Keratinocyte (primary cell): ENCODE data around the gene CENPQ. TPM values are rescaled to one million over a fixed set of nuclear protein-coding genes. Genes with fewer than 3 reads are reported as not detected.

Source experiments
- DNase-seq: peaks from one replicate; pipeline ENCODE4 v3.0.0-alpha.2; 2011; ENCODE audit warnings: low read depth, missing footprints, low spot score
- FAIRE-seq: peaks from 2 replicates; lab custom pipeline; 2011; peaks lifted over from hg19 to GRCh38; lab: Jason Lieb, UNC
- H2AFZ ChIP-seq: 2 replicates; pipeline ENCODE4 v1.6.0; 2012; ENCODE audit warnings: low read length, control low read depth, inconsistent platforms; ENCODE audit not compliant: control insufficient read depth
- H3K27ac ChIP-seq: 2 replicates; pipeline ENCODE4 v1.5.1; 2011; ENCODE audit warnings: low read length; ENCODE audit not compliant: control insufficient read depth, insufficient read depth
- H3K27me3 ChIP-seq: 3 replicates; pipeline ENCODE4 v1.6.0; 2011; ENCODE audit warnings: low read length; ENCODE audit not compliant: control insufficient read depth, insufficient read depth; ENCODE audit errors: extremely low read depth
- H3K36me3 ChIP-seq, 2 experiments: 2 replicates in 1 of 2; 3 replicates in 1 of 2; pipeline ENCODE4 v1.5.1; 2011; ENCODE audit warnings: low read length in 2 of 2, mild to moderate bottlenecking in 1 of 2; ENCODE audit not compliant: control insufficient read depth in 2 of 2, insufficient read depth in 2 of 2; ENCODE audit errors: extremely low read depth in 1 of 2
- H3K4me1 ChIP-seq: 3 replicates; pipeline ENCODE4 v1.5.1; 2011; ENCODE audit warnings: low read length; ENCODE audit not compliant: control insufficient read depth, insufficient read depth; ENCODE audit errors: extremely low read depth
- H3K4me2 ChIP-seq: 3 replicates; pipeline ENCODE4 v1.6.0; 2011; ENCODE audit warnings: low read depth, low read length; ENCODE audit not compliant: control insufficient read depth, insufficient read depth; ENCODE audit errors: extremely low read depth
- H3K4me3 ChIP-seq, 3 experiments: fragments of 200-600 bp in 1 of 3; sonication (generic) in 1 of 3; 2 replicates in 2 of 3; 3 replicates in 1 of 3; pipeline ENCODE4 v1.5.1; 2011 to 2016; ENCODE audit warnings: low read length in 3 of 3, mild to moderate bottlenecking in 3 of 3, control low read depth in 2 of 3, inconsistent platforms in 1 of 3, low read depth in 1 of 3, mixed read lengths in 1 of 3, mixed run types in 1 of 3, moderate library complexity in 1 of 3; ENCODE audit not compliant: control insufficient read depth in 2 of 3, insufficient read depth in 2 of 3; ENCODE audit errors: extremely low read depth in 1 of 3
- H3K79me2 ChIP-seq: 2 replicates; pipeline ENCODE4 v1.6.0; 2012; ENCODE audit warnings: low read length; ENCODE audit not compliant: control insufficient read depth, insufficient read depth
- H3K9ac ChIP-seq: 3 replicates; pipeline ENCODE4 v1.6.0; 2011; ENCODE audit warnings: low read length; ENCODE audit not compliant: control insufficient read depth, insufficient read depth; ENCODE audit errors: extremely low read depth
- H3K9me1 ChIP-seq: 3 replicates; pipeline ENCODE4 v1.6.0; 2011; ENCODE audit warnings: low read length; ENCODE audit not compliant: control insufficient read depth, insufficient read depth; ENCODE audit errors: extremely low read depth
- H3K9me3 ChIP-seq: 2 replicates; pipeline ENCODE4 v1.5.1; 2012; ENCODE audit warnings: low read depth, low read length; ENCODE audit not compliant: control insufficient read depth
- H4K20me1 ChIP-seq: 3 replicates; pipeline ENCODE4 v1.6.0; 2011; ENCODE audit warnings: low read length; ENCODE audit not compliant: control insufficient read depth, insufficient read depth; ENCODE audit errors: extremely low read depth
- EZH2 ChIP-seq: IDR thresholded peaks from one replicate; pipeline ENCODE4 v1.6.1; 2012; ENCODE audit warnings: inconsistent platforms, mild to moderate bottlenecking, low read length, moderate library complexity
- dilution Hi-C: fragments of 300-500 bp; cut with MboI; formaldehyde crosslinking; loops from one replicate; pipeline ENCODE4 v1.7.0; 2020; ENCODE audit warnings: low sequenced_read_pairs; ENCODE audit not compliant: extremely low pct_ligation_motif_present
- polyA plus RNA-seq, 5 experiments: library from polyadenylated mRNA; depleted of rRNA in 3 of 5; stranded (reverse) in 3 of 5; stranded (forward) in 1 of 5; unstranded in 1 of 5; fragments of >200 nt; gene quantifications; 1 replicate in 1 of 5; 2 replicates in 3 of 5; 3 replicates in 1 of 5; pipeline versions ENCODE4 v1.2.1 to v1.2.3, GENCODE V29; 2011 to 2012; ENCODE audit warnings: missing spikeins in 2 of 5, low read depth in 1 of 5, low replicate concordance in 1 of 5
- TF ChIP-seq, protein P1 (sequence below), 3 experiments: IDR thresholded peaks in 1 of 3; conservative IDR thresholded peaks in 1 of 3; optimal IDR thresholded peaks in 1 of 3; 2 replicates in 2 of 3; 3 replicates in 1 of 3; pipeline versions ENCODE3 to v1.5.1; 2011; ENCODE audit warnings: low read length in 3 of 3, mild to moderate bottlenecking in 3 of 3, moderate library complexity in 2 of 3, control low read depth in 1 of 3, inconsistent platforms in 1 of 3; ENCODE audit not compliant: insufficient read depth in 2 of 3; ENCODE audit errors: extremely low read depth in 1 of 3

Gene CENPQ
- polyA plus RNA-seq, 1 donor (not counting 4 experiments of a cell fraction or from before 2014, with no cell fraction given) = 7.5 TPM

DNA sequence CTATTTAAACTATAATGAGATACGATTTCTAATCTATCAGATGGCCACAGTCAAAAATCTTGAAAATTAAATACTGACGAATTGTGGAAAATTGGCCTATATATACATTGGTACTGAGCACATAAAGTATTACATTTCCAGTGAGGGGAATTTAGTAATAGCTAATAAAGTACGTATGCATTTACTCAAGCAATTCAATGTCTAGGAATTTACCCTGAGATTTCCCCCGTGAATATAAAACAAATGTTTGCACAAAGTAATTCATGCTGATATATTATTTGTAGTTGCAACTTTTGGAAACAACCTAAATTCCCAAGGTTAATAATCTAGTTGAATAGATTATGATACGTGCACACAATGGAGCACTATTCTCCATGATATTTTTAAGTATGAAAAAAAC is 72.6 kb downstream of the CENPQ start:
- dilution Hi-C loops = no loop called here
- Histone ChIP-seq H3K79me2 (no peaks in the 10 kb centered on the region), H2AFZ (no peak overlapping the region), H3K27me3 (no peaks in the 10 kb centered on the region), H3K9ac (no peak overlapping the region), H3K9me1 (no peaks in the 10 kb centered on the region), H3K4me1 (peaks cover 7% of the 10 kb centered on the region), H3K9me3 (no peaks in the 10 kb centered on the region), H3K4me2 (no peak overlapping the region), H3K27ac (no peak overlapping the region), H3K4me3 (no peak overlapping the region), H3K36me3 (no peaks in the 10 kb centered on the region), H4K20me1 (no peaks in the 10 kb centered on the region)
- DNase-seq = no peak
- no peak for FAIRE-seq
- no peak for TF ChIP-seq EZH2
- TF ChIP-seq, protein P1, sequence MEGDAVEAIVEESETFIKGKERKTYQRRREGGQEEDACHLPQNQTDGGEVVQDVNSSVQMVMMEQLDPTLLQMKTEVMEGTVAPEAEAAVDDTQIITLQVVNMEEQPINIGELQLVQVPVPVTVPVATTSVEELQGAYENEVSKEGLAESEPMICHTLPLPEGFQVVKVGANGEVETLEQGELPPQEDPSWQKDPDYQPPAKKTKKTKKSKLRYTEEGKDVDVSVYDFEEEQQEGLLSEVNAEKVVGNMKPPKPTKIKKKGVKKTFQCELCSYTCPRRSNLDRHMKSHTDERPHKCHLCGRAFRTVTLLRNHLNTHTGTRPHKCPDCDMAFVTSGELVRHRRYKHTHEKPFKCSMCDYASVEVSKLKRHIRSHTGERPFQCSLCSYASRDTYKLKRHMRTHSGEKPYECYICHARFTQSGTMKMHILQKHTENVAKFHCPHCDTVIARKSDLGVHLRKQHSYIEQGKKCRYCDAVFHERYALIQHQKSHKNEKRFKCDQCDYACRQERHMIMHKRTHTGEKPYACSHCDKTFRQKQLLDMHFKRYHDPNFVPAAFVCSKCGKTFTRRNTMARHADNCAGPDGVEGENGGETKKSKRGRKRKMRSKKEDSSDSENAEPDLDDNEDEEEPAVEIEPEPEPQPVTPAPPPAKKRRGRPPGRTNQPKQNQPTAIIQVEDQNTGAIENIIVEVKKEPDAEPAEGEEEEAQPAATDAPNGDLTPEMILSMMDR (optimal IDR thresholded peaks at IDR 0.05 in 1 of 3, IDR thresholded peaks at IDR 0.05 in 1 of 3, conservative IDR thresholded peaks at IDR 0.05 in 1 of 3; ENCODE audit: extremely low read depth in 1 of 3, insufficient read depth in 2 of 3, low read length in 3 of 3) = no peak

DNA sequence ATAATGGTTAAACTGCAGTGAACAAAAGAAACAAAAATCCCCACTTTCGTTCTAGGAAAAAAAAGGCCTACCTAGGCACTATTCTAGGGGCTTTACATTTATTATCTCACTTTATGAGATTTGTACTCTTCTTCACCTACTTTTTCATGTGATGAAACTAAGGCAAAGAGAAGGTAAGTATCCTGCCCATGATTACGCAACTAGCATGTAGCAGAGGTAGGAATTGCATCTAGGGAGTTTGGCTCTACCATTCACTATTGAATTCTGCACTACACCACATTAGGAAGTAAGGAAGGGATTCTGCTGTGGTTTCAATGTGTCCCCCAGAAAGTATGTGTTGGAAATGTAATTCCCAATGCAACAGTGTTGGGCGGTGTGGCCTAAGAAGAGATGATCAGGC is 75.9 kb downstream of the CENPQ start:
- Histone ChIP-seq H3K9me3 (no peaks in the 10 kb centered on the region), H3K36me3 (no peaks in the 10 kb centered on the region), H4K20me1 (no peaks in the 10 kb centered on the region), H3K4me2 (no peak overlapping the region), H3K9ac (no peak overlapping the region), H3K27me3 (no peaks in the 10 kb centered on the region), H3K4me1 (peaks cover 17% of the 10 kb centered on the region), H3K9me1 (no peaks in the 10 kb centered on the region), H3K27ac (no peak overlapping the region), H3K4me3 (no peak overlapping the region), H3K79me2 (no peaks in the 10 kb centered on the region), H2AFZ (no peak overlapping the region)
- FAIRE-seq (no peak), DNase-seq (no peak)
- dilution Hi-C loops = no loop called here
- TF ChIP-seq EZH2 = no peak
- TF ChIP-seq, protein P1 (optimal IDR thresholded peaks at IDR 0.05 in 1 of 3, IDR thresholded peaks at IDR 0.05 in 1 of 3, conservative IDR thresholded peaks at IDR 0.05 in 1 of 3; ENCODE audit: extremely low read depth in 1 of 3, insufficient read depth in 2 of 3, low read length in 3 of 3) = no peak
